ENCODE data around the gene IRF6.

Gene IRF6

GRCh38 chr1:209772126-209772525, 33.8 kb downstream of the IRF6 start:
- no peaks in the 10 kb centered on the region for H3K36me3 ChIP-seq (ENCODE audit: control insufficient read depth, insufficient read depth, low read length)
- H3K9ac ChIP-seq (ENCODE audit: low read length): no peak overlapping the region
- H3K27ac ChIP-seq (ENCODE audit: low read depth, low read length): no peak overlapping the region
- H3K9me3 ChIP-seq (ENCODE audit: control insufficient read depth, insufficient read depth, low read depth, low read length): peaks cover 8% of the 10 kb centered on the region; the same call in 1 of the 2 replicates
- H3K4me3 ChIP-seq (ENCODE audit: low read depth, low read length): no peak overlapping the region
- H3K27me3 ChIP-seq (ENCODE audit: control insufficient read depth, insufficient read depth, low read length): no peaks in the 10 kb centered on the region
- H3K4me1 ChIP-seq (ENCODE audit: control insufficient read depth, insufficient read depth, low read length): 0 out of 2 replicates have a peak, but pooled peaks cover 8% of the 10 kb centered on the region

- Histone ChIP-seq H3K9me3 (ENCODE audit: control insufficient read depth, insufficient read depth, low read depth, low read length) (peaks cover 8% of the 10 kb centered on the region; the same call in 1 of the 2 replicates), H3K4me1 (ENCODE audit: control insufficient read depth, insufficient read depth, low read length) (0 out of 2 replicates have a peak, but pooled peaks cover 8% of the 10 kb centered on the region), H3K27ac (ENCODE audit: low read depth, low read length) (no peak overlapping the region), H3K36me3 (ENCODE audit: control insufficient read depth, insufficient read depth, low read length) (no peaks in the 10 kb centered on the region), H3K4me3 (ENCODE audit: low read depth, low read length) (no peak overlapping the region), H3K9ac (ENCODE audit: low read length) (no peak overlapping the region), H3K27me3 (ENCODE audit: control insufficient read depth, insufficient read depth, low read length) (no peaks in the 10 kb centered on the region)
Measured at GRCh38 chr1:209770636-209771415, 35.1 kb downstream of the IRF6 start.

GRCh38 chr1:209769971-209770370, 36.0 kb downstream of the IRF6 start:
- Histone ChIP-seq H3K4me3 (ENCODE audit: low read depth, low read length) (no peak overlapping the region), H3K36me3 (ENCODE audit: control insufficient read depth, insufficient read depth, low read length) (no peaks in the 10 kb centered on the region), H3K4me1 (ENCODE audit: control insufficient read depth, insufficient read depth, low read length) (0 out of 2 replicates have a peak, but pooled peaks cover 8% of the 10 kb centered on the region), H3K9ac (ENCODE audit: low read length) (no peak overlapping the region), H3K27ac (ENCODE audit: low read depth, low read length) (no peak overlapping the region), H3K9me3 (ENCODE audit: control insufficient read depth, insufficient read depth, low read depth, low read length) (peaks cover 8% of the 10 kb centered on the region; the same call in 1 of the 2 replicates), H3K27me3 (ENCODE audit: control insufficient read depth, insufficient read depth, low read length) (no peaks in the 10 kb centered on the region)

GRCh38 chr1:209769171-209769904, 36.6 kb downstream of the IRF6 start:
- Histone ChIP-seq H3K27me3 (ENCODE audit: control insufficient read depth, insufficient read depth, low read length) (no peaks in the 10 kb centered on the region), H3K36me3 (ENCODE audit: control insufficient read depth, insufficient read depth, low read length) (no peaks in the 10 kb centered on the region), H3K9me3 (ENCODE audit: control insufficient read depth, insufficient read depth, low read depth, low read length) (peaks cover 8% of the 10 kb centered on the region; the same call in 1 of the 2 replicates), H3K4me3 (ENCODE audit: low read depth, low read length) (no peak overlapping the region), H3K9ac (ENCODE audit: low read length) (no peak overlapping the region), H3K4me1 (ENCODE audit: control insufficient read depth, insufficient read depth, low read length) (0 out of 2 replicates have a peak, but pooled peaks cover 8% of the 10 kb centered on the region), H3K27ac (ENCODE audit: low read depth, low read length) (no peak overlapping the region)

- 0 out of 2 replicates have a peak, but pooled peaks cover 8% of the 10 kb centered on the region for H3K4me1 ChIP-seq (ENCODE audit: control insufficient read depth, insufficient read depth, low read length)
- peaks cover 8% of the 10 kb centered on the region; the same call in 1 of the 2 replicates for H3K9me3 ChIP-seq (ENCODE audit: control insufficient read depth, insufficient read depth, low read depth, low read length)
- H3K36me3 ChIP-seq (ENCODE audit: control insufficient read depth, insufficient read depth, low read length): no peaks in the 10 kb centered on the region
- no peak overlapping the region for H3K4me3 ChIP-seq (ENCODE audit: low read depth, low read length)
- no peaks in the 10 kb centered on the region for H3K27me3 ChIP-seq (ENCODE audit: control insufficient read depth, insufficient read depth, low read length)
- H3K27ac ChIP-seq (ENCODE audit: low read depth, low read length): no peak overlapping the region
- H3K9ac ChIP-seq (ENCODE audit: low read length): no peak overlapping the region
Measured at GRCh38 chr1:209768354-209768774, 37.6 kb downstream of the IRF6 start.

- Histone ChIP-seq H3K27ac (ENCODE audit: low read depth, low read length) (no peak overlapping the region), H3K36me3 (ENCODE audit: control insufficient read depth, insufficient read depth, low read length) (no peaks in the 10 kb centered on the region), H3K4me3 (ENCODE audit: low read depth, low read length) (no peak overlapping the region), H3K9me3 (ENCODE audit: control insufficient read depth, insufficient read depth, low read depth, low read length) (peaks cover 8% of the 10 kb centered on the region; the same call in 1 of the 2 replicates), H3K27me3 (ENCODE audit: control insufficient read depth, insufficient read depth, low read length) (no peaks in the 10 kb centered on the region), H3K4me1 (ENCODE audit: control insufficient read depth, insufficient read depth, low read length) (0 out of 2 replicates have a peak, but pooled peaks cover 8% of the 10 kb centered on the region), H3K9ac (ENCODE audit: low read length) (no peak overlapping the region)
Measured at GRCh38 chr1:209767706-209768105, 38.2 kb downstream of the IRF6 start.

GRCh38 chr1:209767096-209767495, 38.8 kb downstream of the IRF6 start:
- Histone ChIP-seq H3K4me3 (ENCODE audit: low read depth, low read length) (no peak overlapping the region), H3K4me1 (ENCODE audit: control insufficient read depth, insufficient read depth, low read length) (0 out of 2 replicates have a peak, but pooled peaks cover 8% of the 10 kb centered on the region), H3K9ac (ENCODE audit: low read length) (no peak overlapping the region), H3K27me3 (ENCODE audit: control insufficient read depth, insufficient read depth, low read length) (no peaks in the 10 kb centered on the region), H3K9me3 (ENCODE audit: control insufficient read depth, insufficient read depth, low read depth, low read length) (peaks cover 8% of the 10 kb centered on the region; the same call in 1 of the 2 replicates), H3K27ac (ENCODE audit: low read depth, low read length) (no peak overlapping the region), H3K36me3 (ENCODE audit: control insufficient read depth, insufficient read depth, low read length) (no peaks in the 10 kb centered on the region)

GRCh38 chr1:209766051-209766450, 39.9 kb downstream of the IRF6 start:
- H3K9ac ChIP-seq (ENCODE audit: low read length): no peak overlapping the region
- H3K27me3 ChIP-seq (ENCODE audit: control insufficient read depth, insufficient read depth, low read length): no peaks in the 10 kb centered on the region
- H3K27ac ChIP-seq (ENCODE audit: low read depth, low read length): no peak overlapping the region
- no peaks in the 10 kb centered on the region for H3K36me3 ChIP-seq (ENCODE audit: control insufficient read depth, insufficient read depth, low read length)
- H3K4me1 ChIP-seq (ENCODE audit: control insufficient read depth, insufficient read depth, low read length): 0 out of 2 replicates have a peak, but pooled peaks cover 8% of the 10 kb centered on the region
- peaks cover 4% of the 10 kb centered on the region; the same call in 1 of the 2 replicates for H3K9me3 ChIP-seq (ENCODE audit: control insufficient read depth, insufficient read depth, low read depth, low read length)
- no peak overlapping the region for H3K4me3 ChIP-seq (ENCODE audit: low read depth, low read length)

GRCh38 chr1:209761011-209761635, 44.8 kb downstream of the IRF6 start:
- no peaks in the 10 kb centered on the region for H3K4me1 ChIP-seq (ENCODE audit: control insufficient read depth, insufficient read depth, low read length)
- no peaks in the 10 kb centered on the region for H3K36me3 ChIP-seq (ENCODE audit: control insufficient read depth, insufficient read depth, low read length)
- H3K27me3 ChIP-seq (ENCODE audit: control insufficient read depth, insufficient read depth, low read length): peaks cover 19% of the 10 kb centered on the region
- H3K9ac ChIP-seq (ENCODE audit: low read length): no peak overlapping the region
- H3K4me3 ChIP-seq (ENCODE audit: low read depth, low read length): no peak overlapping the region
- H3K27ac ChIP-seq (ENCODE audit: low read depth, low read length): no peak overlapping the region
- H3K9me3 ChIP-seq (ENCODE audit: control insufficient read depth, insufficient read depth, low read depth, low read length): no peaks in the 10 kb centered on the region

GRCh38 chr1:209759829-209760359, 46.0 kb downstream of the IRF6 start:
- Histone ChIP-seq H3K36me3 (ENCODE audit: control insufficient read depth, insufficient read depth, low read length) (no peaks in the 10 kb centered on the region), H3K9ac (ENCODE audit: low read length) (no peak overlapping the region), H3K4me3 (ENCODE audit: low read depth, low read length) (no peak overlapping the region), H3K27ac (ENCODE audit: low read depth, low read length) (no peak overlapping the region), H3K27me3 (ENCODE audit: control insufficient read depth, insufficient read depth, low read length) (peaks cover 23% of the 10 kb centered on the region), H3K4me1 (ENCODE audit: control insufficient read depth, insufficient read depth, low read length) (no peaks in the 10 kb centered on the region), H3K9me3 (ENCODE audit: control insufficient read depth, insufficient read depth, low read depth, low read length) (no peaks in the 10 kb centered on the region)

Data from HUES6 (cell line).